Measurements from ENCODE around the gene CHST15. TPM values are rescaled to one million over a fixed set of nuclear protein-coding genes. Genes with fewer than 3 reads are reported as not detected.

CHST15 gene
- total and polyA plus RNA-seq, 2 experiments from 2014 or later: 0.92 to 1.9 TPM

GRCh38 chr10:124083740-124084397, 9.5 kb downstream of the CHST15 start:
- H3K27me3 ChIP-seq: no peaks in the 10 kb centered on the region
- no peak for DNase-seq (ENCODE audit: low read depth in 1 of 2, low spot score in 1 of 2)
- TF ChIP-seq, protein P1, sequence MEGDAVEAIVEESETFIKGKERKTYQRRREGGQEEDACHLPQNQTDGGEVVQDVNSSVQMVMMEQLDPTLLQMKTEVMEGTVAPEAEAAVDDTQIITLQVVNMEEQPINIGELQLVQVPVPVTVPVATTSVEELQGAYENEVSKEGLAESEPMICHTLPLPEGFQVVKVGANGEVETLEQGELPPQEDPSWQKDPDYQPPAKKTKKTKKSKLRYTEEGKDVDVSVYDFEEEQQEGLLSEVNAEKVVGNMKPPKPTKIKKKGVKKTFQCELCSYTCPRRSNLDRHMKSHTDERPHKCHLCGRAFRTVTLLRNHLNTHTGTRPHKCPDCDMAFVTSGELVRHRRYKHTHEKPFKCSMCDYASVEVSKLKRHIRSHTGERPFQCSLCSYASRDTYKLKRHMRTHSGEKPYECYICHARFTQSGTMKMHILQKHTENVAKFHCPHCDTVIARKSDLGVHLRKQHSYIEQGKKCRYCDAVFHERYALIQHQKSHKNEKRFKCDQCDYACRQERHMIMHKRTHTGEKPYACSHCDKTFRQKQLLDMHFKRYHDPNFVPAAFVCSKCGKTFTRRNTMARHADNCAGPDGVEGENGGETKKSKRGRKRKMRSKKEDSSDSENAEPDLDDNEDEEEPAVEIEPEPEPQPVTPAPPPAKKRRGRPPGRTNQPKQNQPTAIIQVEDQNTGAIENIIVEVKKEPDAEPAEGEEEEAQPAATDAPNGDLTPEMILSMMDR (IDR thresholded peaks at IDR 0.05; ENCODE audit: low read depth, low read length): no peak
- H3K9me3 ChIP-seq (ENCODE audit: low read depth): no peaks in the 10 kb centered on the region
- no peak overlapping the region for H3K4me3 ChIP-seq
- no peak overlapping the region for H3K27ac ChIP-seq
- H3K36me3 ChIP-seq: no peaks in the 10 kb centered on the region
- H3K4me1 ChIP-seq (ENCODE audit: low read depth): no peaks in the 10 kb centered on the region

DNA sequence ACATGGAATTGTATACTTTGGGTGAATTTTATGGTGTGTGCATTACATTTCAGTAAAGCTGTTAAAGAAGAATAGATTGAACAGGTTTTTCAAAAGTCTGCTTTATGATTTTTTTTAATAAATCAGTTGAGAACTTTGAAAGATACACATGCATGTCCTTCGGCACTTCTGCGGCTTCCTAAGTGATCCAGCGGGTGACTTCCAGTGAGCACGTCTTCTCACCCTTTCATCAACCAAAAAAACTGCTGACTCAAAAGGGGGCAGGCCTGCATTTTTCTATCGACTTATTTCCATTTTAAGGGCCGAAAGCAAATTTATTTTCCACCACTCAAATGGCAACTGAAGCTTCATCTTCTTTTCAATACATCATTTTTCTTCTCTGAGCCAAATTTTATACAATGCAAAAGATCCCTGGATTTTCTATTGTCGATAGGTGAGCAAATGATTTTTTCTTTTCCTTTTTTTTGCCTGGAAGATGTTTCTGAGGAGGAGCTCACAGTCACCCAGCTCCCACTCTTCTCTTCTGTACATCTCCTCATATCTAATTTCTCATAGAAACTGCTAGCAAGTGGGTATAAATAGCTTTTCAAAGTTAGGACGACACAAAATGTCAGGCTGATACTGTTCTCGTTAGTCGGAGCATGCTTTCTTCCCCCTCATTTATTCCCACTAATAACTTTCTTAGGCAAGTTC, 10.2 kb downstream of the CHST15 start:
- H3K9me3 ChIP-seq (ENCODE audit: low read depth): no peaks in the 10 kb centered on the region
- TF ChIP-seq, protein P1 (IDR thresholded peaks at IDR 0.05; ENCODE audit: low read depth, low read length): no peak
- H3K4me3 ChIP-seq: no peak overlapping the region
- H3K27me3 ChIP-seq: no peaks in the 10 kb centered on the region
- H3K4me1 ChIP-seq (ENCODE audit: low read depth): no peaks in the 10 kb centered on the region
- no peak overlapping the region for H3K27ac ChIP-seq
- DNase-seq (ENCODE audit: low read depth in 1 of 2, low spot score in 1 of 2): no peak
- no peaks in the 10 kb centered on the region for H3K36me3 ChIP-seq

DNA sequence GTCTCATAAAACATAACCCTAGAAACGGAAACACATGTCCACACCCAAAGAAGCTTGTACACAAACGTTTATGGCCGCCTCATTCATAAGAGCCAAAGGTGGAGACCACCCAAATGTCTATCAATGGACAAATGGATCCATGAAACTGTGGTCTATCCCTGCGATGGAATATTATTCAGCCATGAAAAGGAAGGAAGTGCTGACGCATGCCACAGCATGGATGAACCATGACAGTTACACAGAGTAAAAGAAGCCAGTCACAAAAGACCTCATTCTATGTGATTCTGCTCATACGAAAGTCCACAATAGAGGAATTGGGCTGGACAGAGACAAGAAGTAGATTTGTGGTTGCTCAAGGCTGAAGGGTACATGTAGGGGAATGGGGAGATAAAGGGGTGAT, 10.8 kb downstream of the CHST15 start:
- H3K9me3 ChIP-seq (ENCODE audit: low read depth): no peaks in the 10 kb centered on the region
- no peaks in the 10 kb centered on the region for H3K27me3 ChIP-seq
- TF ChIP-seq, protein P1 (IDR thresholded peaks at IDR 0.05; ENCODE audit: low read depth, low read length): no peak
- no peak for DNase-seq (ENCODE audit: low read depth in 1 of 2, low spot score in 1 of 2)
- H3K4me3 ChIP-seq: no peak overlapping the region
- no peaks in the 10 kb centered on the region for H3K4me1 ChIP-seq (ENCODE audit: low read depth)
- no peaks in the 10 kb centered on the region for H3K36me3 ChIP-seq
- H3K27ac ChIP-seq: no peak overlapping the region

GRCh38 chr10:124081547-124082140, 11.8 kb downstream of the CHST15 start:
- no peaks in the 10 kb centered on the region for H3K36me3 ChIP-seq
- H3K4me1 ChIP-seq (ENCODE audit: low read depth): no peaks in the 10 kb centered on the region
- TF ChIP-seq, protein P1 (IDR thresholded peaks at IDR 0.05; ENCODE audit: low read depth, low read length): no peak
- no peaks in the 10 kb centered on the region for H3K9me3 ChIP-seq (ENCODE audit: low read depth)
- H3K4me3 ChIP-seq: no peak overlapping the region
- H3K27me3 ChIP-seq: no peaks in the 10 kb centered on the region
- DNase-seq (ENCODE audit: low read depth in 1 of 2, low spot score in 1 of 2): no peak
- H3K27ac ChIP-seq: no peak overlapping the region

GRCh38 chr10:124079864-124080263, 13.5 kb downstream of the CHST15 start:
- H3K4me1 ChIP-seq (ENCODE audit: low read depth): no peaks in the 10 kb centered on the region

More at GRCh38 chr10:124079864-124080263, 13.5 kb downstream of the CHST15 start:
- no peak for DNase-seq (ENCODE audit: low read depth in 1 of 2, low spot score in 1 of 2)
- Histone ChIP-seq H3K9me3 (ENCODE audit: low read depth) (no peaks in the 10 kb centered on the region), H3K36me3 (no peaks in the 10 kb centered on the region), H3K27me3 (no peaks in the 10 kb centered on the region), H3K27ac (no peak overlapping the region), H3K4me3 (no peak overlapping the region)
- TF ChIP-seq, protein P1 (IDR thresholded peaks at IDR 0.05; ENCODE audit: low read depth, low read length): no peak
